NCI-H2196 (cell line): ENCODE data around the gene SEC14L3.

Source experiments
- DNase-seq: peaks from one replicate; lab custom pipeline; 2025; ENCODE audit not compliant: unreplicated experiment; lab: John Stamatoyannopoulos, UW

The SEC14L3 gene

DNA sequence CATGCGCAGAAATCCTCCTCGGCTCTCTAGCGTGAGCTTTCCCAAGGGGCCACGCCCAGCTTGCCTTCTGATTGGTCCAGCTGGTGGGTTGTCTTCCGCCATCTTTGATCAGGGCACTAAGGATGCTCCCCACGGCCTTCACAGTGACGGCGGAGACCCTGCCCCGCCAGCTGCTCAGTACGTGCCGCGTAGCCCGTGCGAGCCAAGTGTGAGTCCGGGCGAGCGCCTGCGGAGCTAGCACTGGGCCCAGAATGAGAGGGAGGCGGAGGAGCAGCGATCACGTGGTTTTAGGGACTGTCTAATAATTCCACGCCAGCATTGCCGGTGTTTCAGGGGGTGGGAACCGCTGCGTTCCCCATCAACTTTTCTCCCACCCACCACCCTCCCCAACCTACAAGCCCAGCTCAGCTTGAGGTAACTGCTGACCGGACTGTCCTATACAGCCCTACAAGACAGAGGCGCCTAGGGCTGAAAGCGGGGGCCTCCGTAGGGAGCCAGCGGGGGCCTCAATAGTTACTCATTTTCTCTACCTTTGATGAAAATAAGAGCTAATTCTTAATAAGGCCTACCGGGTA lies 47.8 kb downstream of the SEC14L3 start:
- peak; percentile 94 for DNase-seq

DNA sequence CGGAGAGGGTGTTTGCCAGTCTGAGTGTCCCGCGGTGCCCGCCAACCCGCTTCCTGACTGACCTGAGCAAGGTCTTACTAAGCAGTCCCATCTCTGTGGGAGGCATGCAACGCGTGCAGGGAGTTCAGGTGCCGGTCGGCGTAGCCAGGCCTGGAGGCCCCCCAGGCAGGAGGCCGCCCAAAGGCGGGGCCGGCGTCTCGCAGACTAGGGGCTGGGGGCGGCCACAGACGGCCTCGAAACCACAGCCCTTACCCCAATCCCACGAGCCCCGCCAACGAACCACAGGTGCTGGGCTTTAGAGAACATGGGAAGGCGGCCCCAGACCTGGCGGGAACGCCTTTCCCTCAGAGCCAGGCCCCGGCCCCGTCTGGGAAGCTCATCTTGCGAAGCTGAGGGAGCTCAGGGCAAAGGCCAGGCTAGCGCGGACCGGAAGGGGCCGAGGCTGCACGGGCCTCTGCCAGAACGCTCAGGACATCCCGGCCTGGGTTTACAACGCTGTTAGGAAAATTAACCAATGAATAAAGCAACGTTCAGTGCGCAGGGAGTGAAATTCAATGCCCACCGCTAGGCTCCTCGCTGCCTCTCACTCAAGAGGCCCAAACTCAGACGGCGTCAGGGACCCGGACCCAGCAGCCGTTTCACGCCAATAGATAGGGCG lies 48.4 kb downstream of the SEC14L3 start:
- DNase-seq: no peak

DNA sequence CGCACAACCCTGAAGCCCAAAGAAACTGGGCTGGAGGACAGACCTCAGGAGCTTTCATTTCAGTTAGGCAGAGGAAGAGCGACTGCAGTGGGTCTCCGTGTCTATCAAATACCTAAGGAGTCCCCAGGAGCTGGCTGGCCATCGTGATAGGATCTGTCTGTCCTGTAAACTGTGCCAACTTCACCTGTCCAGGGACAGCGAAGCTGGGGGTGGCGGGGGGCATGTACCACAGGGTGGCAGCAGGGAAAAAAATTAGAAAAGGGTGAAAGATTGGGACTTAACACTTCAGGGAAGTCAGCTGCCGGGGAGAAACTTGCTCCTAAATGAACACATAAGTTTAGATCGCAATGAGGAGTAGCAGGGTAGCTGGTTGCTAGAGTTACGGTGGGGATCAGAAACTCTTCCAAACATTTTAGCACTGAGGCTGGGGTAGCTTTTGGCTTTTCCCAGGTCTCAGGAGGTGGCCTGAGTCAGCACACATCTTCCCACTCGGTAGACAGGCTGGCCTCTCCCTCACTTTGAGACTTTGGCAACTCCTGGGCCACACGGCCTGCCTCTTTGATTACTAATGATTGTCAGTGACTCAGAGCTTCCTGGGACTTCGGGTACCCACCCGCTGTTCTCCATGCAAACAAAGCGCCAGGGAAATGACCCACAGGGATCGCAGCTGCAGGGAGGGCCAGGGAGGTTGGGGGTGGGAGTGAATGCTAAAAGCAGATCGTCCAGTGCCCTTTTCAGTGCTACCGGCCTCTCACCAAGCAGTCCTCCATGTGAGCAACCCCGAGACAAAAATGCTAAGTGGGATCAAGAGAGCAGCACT lies 49.1 kb downstream of the SEC14L3 start:
- DNase-seq: no peak

DNA sequence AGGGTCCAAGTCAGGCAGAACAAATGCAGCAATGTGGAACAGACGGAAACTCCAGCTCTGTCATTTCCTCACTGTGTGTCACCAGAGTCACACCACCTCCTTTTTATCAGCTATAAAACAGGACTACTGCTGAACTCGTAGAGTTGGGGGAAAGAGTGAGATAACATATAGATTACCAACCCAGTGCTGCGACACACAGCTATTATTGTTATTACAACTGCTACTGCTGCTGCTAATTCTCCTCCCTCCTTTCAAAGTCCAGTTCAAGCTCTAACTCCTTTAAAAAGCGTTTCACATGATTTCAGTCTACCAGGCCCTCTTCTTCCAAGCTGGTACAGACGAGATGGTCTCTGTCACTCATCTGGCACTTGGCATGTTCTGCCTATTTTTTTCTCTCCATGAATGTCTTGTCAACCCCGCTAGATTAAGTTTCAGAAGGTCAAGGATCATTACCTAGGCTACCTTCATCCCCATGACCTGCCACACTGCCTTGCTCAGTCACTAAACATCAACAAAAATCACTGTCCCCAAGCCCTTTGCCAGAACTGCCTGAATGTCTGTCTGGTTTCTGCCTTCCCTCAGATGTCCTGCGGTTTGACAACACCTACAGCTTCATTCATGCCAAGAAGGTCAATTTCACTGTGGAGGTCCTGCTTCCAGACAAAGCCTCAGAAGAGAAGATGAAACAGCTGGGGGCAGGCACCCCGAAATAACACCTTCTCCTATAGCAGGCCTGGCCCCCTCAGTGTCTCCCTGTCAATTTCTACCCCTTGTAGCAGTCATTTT lies 49.9 kb downstream of the SEC14L3 start:
- DNase-seq: no peak

DNA sequence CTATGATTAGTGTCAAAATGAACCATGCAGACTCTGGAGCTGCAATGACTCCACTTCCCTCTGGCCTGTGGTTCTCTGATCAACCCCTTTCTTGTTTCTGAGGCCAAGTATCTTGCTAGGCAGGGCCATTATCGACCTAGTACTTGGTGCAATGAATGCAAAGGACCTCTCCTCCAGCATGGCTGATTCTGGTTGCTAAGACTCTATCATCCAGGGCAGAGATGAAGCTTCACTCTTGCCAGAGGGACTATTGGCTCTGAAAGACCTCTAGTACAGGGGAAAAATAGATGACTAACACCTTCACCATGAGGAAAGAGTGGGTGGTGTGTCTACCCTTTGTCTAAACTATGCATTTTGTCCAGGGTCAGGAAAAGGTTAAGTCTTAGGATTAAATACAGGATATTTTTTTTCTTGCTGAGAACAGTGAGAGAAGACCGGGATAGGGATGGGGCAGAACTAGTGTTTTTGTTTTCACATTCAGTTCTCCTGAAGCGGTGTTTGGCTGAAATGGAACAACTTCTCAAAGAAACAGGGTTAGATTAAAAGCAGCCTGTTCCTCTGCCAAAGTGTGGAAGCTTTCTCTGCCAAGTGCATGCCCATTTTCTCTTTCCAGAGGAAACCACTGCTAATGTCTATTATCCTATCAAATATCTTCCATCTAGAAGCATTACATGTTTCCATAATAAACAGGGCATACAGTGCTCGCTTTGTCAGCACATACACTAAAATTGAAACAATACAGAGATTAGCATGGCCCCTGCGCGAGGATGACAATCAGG lies 51.3 kb downstream of the SEC14L3 start:
- DNase-seq: no peak

DNA sequence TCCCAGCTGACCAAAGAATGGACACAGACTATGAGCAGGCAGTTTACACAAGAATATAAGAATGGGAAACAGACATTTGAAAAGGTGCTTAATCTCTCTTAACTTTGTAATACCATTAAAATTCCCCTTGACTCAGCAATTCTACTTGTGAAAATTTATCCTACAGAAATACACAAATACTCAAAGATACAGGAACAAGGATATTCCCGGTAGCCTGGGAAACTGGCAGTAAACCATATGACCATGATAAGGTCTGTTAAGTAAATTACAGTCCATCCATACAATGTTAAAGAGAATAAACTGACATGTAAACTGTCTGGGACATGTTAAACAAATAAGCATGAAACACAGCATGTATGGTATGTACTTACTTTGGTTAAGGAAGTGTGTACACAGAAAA lies 55.0 kb downstream of the SEC14L3 start:
- no peak for DNase-seq

DNA sequence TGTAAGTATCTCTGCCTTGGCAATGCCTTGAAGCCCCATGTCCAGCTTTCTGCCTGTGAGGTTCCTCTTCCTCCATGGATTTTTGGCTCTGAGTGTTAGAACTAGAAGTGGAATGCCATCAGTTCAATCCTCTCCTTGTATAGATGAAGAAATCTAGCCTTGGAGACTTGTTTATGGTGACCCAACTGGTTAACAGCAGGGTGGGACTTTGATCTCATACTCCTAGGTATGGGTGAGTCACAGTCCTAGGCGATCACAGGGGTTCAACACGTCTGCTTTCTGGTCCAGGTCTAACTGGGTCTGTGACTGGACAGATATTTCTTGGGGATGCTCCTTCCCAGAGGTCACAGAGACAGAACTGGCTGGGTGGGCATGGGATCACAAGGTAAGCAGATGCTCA lies 55.4 kb downstream of the SEC14L3 start:
- DNase-seq: no peak

DNA sequence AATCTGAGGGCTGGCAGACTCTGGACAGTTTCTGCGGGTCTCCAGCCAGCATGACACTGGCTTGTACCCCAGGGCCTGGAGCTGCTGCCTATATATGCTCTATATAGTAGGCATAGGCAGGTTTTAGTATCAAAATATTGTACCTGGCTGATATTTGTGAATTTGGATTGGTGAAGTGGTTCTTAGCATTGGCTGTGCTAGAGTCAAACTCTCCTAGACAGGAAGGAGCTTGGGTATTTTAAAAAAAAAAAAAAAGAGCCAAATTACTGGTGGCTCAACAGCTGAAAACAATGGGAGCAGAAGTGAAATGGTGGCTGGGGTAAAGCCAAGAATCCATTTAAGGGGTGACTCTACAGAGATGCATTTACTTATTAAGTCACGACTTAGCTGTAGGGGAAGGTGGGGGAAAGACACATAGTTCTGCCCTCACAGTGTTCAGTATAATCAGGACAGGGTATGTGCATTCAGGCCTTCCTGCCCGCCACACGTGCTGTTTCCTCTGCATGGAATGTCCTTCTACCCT lies 57.2 kb downstream of the SEC14L3 start:
- DNase-seq: no peak

DNA sequence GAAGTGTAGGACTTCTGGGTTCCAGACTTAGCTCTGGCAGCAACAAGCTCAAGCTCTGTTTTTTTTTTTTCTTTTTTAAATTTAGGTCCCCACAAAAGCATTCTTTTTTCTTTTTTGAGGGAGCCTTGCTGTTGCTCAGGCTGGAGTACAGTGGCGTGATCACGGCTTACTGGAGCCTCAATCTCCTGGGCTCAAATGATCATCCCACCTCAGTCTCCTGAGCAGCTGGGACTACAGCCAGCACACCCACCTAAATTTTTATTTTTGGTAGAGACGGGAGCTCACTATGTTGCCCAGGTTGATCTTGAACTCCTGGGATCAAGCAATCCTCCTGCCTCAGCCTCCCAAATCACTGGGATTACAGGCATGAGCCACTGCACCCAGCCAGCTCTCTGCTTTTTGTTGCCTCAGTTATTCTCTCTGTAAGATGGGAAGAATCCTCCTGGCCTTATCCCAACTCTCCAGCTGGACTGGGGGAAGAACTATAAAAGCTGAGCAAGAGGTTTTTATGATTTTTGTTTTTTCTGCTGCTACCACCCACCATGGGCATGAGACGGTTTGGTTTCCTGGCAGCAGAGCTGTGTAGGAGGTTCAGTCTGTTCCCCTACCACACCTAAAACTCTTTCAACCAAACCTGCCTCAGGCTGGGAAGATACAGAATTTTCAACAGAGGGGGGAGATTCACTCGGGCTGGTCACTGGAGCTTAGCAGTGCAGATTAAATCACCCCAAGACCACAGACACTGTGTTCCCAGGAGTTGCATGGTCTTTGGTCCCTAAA lies 57.9 kb downstream of the SEC14L3 start:
- no peak for DNase-seq

DNA sequence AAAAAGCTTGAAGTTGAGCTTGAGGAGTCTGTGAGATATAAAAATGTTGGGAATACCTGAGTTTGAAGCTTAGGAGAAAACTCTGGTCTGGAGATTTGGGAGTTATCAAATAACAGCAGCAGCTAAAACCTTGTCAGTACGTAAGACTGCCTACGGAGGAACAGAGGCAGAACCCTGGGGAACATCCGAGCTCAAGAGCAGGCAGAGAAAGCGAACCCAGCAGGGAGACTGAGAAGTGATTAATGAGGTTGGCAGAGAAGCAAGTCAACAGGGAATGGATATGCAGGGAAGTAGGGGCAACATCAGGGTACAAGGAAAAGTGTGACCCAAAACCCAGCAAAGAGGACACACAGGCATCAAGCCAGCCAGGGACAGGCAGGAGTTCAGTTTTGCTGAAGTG lies 58.8 kb downstream of the SEC14L3 start:
- DNase-seq: no peak

DNA sequence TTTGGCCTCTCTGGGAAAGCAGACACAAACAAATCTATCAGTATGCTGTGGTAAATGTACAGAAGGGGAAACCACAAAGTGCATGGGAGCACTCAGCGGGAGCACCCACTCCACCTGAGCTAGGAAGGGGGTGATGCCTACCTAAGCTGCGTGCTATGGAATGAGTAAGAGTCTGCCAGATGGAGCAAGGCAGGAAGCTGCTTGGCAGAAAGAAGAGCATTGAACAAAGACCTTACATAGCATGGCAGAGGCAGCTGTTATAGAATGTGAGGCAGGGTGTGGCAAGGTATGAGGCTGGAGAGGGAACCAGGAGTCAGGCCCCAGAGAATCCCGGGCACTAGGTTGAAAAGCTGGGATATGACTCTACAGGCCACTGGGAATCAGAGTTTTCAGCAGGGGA lies 60.0 kb downstream of the SEC14L3 start:
- no peak for DNase-seq
